ENCODE measurements around the gene FERMT2.

DNA sequence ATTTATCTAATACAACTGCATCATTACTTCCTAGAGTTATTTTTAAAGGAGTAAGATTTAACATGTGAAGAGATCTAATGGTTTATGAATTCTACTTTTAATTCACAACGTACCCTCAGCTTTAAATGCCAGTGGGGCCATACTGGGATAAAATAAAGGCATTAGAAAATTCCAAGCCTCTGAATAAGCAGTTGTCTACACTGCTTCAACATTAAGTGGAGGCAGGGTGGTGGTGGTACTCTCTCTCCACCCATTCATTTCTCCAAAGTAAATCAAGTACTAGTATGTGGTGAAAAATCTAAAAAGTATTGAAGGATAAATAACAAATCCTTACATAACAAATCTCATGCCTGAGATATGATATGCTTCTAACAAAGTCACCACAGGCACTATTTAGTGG lies 52.4 kb downstream of the FERMT2 start:
- TF ChIP-seq, protein P1, sequence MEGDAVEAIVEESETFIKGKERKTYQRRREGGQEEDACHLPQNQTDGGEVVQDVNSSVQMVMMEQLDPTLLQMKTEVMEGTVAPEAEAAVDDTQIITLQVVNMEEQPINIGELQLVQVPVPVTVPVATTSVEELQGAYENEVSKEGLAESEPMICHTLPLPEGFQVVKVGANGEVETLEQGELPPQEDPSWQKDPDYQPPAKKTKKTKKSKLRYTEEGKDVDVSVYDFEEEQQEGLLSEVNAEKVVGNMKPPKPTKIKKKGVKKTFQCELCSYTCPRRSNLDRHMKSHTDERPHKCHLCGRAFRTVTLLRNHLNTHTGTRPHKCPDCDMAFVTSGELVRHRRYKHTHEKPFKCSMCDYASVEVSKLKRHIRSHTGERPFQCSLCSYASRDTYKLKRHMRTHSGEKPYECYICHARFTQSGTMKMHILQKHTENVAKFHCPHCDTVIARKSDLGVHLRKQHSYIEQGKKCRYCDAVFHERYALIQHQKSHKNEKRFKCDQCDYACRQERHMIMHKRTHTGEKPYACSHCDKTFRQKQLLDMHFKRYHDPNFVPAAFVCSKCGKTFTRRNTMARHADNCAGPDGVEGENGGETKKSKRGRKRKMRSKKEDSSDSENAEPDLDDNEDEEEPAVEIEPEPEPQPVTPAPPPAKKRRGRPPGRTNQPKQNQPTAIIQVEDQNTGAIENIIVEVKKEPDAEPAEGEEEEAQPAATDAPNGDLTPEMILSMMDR (IDR thresholded peaks at IDR 0.05; ENCODE audit: low read depth, low read length, missing input control) = no peak
- no peak for TF ChIP-seq RAD21 (IDR thresholded peaks at IDR 0.05)
- TF ChIP-seq, protein P2, sequence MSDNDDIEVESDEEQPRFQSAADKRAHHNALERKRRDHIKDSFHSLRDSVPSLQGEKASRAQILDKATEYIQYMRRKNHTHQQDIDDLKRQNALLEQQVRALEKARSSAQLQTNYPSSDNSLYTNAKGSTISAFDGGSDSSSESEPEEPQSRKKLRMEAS (IDR thresholded peaks at IDR 0.05) = no peak
- TF ChIP-seq JUND (IDR thresholded peaks at IDR 0.05) = no peak
- no peak for TF ChIP-seq SP1 (IDR thresholded peaks at IDR 0.05)
- TF ChIP-seq, protein P3, sequence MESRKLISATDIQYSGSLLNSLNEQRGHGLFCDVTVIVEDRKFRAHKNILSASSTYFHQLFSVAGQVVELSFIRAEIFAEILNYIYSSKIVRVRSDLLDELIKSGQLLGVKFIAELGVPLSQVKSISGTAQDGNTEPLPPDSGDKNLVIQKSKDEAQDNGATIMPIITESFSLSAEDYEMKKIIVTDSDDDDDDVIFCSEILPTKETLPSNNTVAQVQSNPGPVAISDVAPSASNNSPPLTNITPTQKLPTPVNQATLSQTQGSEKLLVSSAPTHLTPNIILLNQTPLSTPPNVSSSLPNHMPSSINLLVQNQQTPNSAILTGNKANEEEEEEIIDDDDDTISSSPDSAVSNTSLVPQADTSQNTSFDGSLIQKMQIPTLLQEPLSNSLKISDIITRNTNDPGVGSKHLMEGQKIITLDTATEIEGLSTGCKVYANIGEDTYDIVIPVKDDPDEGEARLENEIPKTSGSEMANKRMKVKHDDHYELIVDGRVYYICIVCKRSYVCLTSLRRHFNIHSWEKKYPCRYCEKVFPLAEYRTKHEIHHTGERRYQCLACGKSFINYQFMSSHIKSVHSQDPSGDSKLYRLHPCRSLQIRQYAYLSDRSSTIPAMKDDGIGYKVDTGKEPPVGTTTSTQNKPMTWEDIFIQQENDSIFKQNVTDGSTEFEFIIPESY (IDR thresholded peaks at IDR 0.05) = no peak
- no peak for TF ChIP-seq GABPA (IDR thresholded peaks at IDR 0.05 in 1 of 2, conservative IDR thresholded peaks at IDR 0.05 in 1 of 2)
- no peak for TF ChIP-seq YY1 (IDR thresholded peaks at IDR 0.05)
- TF ChIP-seq, protein P4, sequence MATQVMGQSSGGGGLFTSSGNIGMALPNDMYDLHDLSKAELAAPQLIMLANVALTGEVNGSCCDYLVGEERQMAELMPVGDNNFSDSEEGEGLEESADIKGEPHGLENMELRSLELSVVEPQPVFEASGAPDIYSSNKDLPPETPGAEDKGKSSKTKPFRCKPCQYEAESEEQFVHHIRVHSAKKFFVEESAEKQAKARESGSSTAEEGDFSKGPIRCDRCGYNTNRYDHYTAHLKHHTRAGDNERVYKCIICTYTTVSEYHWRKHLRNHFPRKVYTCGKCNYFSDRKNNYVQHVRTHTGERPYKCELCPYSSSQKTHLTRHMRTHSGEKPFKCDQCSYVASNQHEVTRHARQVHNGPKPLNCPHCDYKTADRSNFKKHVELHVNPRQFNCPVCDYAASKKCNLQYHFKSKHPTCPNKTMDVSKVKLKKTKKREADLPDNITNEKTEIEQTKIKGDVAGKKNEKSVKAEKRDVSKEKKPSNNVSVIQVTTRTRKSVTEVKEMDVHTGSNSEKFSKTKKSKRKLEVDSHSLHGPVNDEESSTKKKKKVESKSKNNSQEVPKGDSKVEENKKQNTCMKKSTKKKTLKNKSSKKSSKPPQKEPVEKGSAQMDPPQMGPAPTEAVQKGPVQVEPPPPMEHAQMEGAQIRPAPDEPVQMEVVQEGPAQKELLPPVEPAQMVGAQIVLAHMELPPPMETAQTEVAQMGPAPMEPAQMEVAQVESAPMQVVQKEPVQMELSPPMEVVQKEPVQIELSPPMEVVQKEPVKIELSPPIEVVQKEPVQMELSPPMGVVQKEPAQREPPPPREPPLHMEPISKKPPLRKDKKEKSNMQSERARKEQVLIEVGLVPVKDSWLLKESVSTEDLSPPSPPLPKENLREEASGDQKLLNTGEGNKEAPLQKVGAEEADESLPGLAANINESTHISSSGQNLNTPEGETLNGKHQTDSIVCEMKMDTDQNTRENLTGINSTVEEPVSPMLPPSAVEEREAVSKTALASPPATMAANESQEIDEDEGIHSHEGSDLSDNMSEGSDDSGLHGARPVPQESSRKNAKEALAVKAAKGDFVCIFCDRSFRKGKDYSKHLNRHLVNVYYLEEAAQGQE (IDR thresholded peaks at IDR 0.05) = no peak
- TF ChIP-seq NR2F2 (IDR thresholded peaks at IDR 0.05) = no peak
- TF ChIP-seq FOXA1 (IDR thresholded peaks at IDR 0.05) = no peak
- TF ChIP-seq RXRA (IDR thresholded peaks at IDR 0.05) = no peak
- TF ChIP-seq EGR1 (IDR thresholded peaks at IDR 0.05; ENCODE audit: low read depth in 2 of 2) = no peak
